BJ (cell line): ENCODE measurements around the gene HIVEP2. TPM values are rescaled to one million over a fixed set of nuclear protein-coding genes. Genes with fewer than 3 reads are reported as not detected.

Source experiments
- CTCF ChIA-PET: fragments of 350-600 bp; formaldehyde crosslinking; extraction: SDS; loops from one replicate; lab custom pipeline; 2021; ENCODE audit warnings: antibody characterized with exemption, inconsistent platforms; lab: Yijun Ruan, JAX
- POLR2A ChIA-PET: fragments of 300-600 bp; sonication (Branson Sonifier 250); formaldehyde crosslinking; extraction: SDS; loops from one replicate; lab custom pipeline; 2021; ENCODE audit warnings: antibody characterized with exemption; lab: Charles Lee
- DNase-seq: peaks from one replicate; pipeline ENCODE4 v3.0.0-alpha.2; 2011; ENCODE audit warnings: low read depth
- H3K27me3 ChIP-seq: 2 replicates; pipeline ENCODE4 v1.6.0; 2011; ENCODE audit warnings: low read length; ENCODE audit not compliant: control insufficient read depth, insufficient read depth
- H3K36me3 ChIP-seq: 2 replicates; pipeline ENCODE4 v1.5.1; 2011; ENCODE audit warnings: low read length; ENCODE audit not compliant: control insufficient read depth, insufficient read depth
- H3K4me3 ChIP-seq: 2 replicates; pipeline ENCODE4 v1.5.1; 2011; ENCODE audit warnings: low read depth, mild to moderate bottlenecking, control low read depth, low read length
- polyA plus RNA-seq: library from polyadenylated mRNA; depleted of rRNA; stranded (reverse); fragments of >200 nt; gene quantifications from 2 replicates; pipeline ENCODE4 v1.2.3, GENCODE V29; 2011
- TF ChIP-seq, protein P1 (sequence below): IDR thresholded peaks from 2 replicates; pipeline ENCODE4 v1.5.1; 2011; ENCODE audit warnings: low read depth, mild to moderate bottlenecking, control low read depth, inconsistent platforms, low read length, moderate library complexity; ENCODE audit not compliant: insufficient read depth

HIVEP2 gene
- polyA plus RNA-seq, 1 experiment, result 3.7 TPM

DNA sequence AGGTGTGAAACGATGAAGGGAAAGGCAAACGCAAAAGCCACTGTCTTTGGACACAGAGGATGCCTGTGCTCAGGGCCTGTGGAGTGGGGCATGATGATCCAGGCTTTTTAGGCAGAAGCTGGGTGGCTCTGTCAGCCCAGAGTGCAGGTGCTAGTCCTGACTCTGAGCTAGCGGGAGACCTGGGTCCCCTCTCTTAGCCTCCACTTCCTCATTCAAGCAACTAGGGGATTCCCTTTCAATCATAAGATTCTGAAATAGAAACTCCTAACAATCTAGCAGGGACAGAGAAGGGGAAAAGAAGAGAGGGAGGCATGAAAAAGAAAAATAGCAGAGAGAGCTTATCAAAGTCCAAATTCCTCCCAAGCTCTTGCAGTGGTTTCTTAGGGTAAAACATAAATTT lies 7.6 kb upstream of the HIVEP2 start:
- TF ChIP-seq, protein P1, sequence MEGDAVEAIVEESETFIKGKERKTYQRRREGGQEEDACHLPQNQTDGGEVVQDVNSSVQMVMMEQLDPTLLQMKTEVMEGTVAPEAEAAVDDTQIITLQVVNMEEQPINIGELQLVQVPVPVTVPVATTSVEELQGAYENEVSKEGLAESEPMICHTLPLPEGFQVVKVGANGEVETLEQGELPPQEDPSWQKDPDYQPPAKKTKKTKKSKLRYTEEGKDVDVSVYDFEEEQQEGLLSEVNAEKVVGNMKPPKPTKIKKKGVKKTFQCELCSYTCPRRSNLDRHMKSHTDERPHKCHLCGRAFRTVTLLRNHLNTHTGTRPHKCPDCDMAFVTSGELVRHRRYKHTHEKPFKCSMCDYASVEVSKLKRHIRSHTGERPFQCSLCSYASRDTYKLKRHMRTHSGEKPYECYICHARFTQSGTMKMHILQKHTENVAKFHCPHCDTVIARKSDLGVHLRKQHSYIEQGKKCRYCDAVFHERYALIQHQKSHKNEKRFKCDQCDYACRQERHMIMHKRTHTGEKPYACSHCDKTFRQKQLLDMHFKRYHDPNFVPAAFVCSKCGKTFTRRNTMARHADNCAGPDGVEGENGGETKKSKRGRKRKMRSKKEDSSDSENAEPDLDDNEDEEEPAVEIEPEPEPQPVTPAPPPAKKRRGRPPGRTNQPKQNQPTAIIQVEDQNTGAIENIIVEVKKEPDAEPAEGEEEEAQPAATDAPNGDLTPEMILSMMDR, result no peak
- no peaks in the 10 kb centered on the region for H3K36me3 ChIP-seq
- POLR2A ChIA-PET, result no interaction called here
- no peak for DNase-seq
- CTCF ChIA-PET, result interaction anchor here (1.0 kb wide), 1 partner anchor 13 kb away, joined by 3 read pairs; no protein-coding TSS in a partner anchor
- no peaks in the 10 kb centered on the region for H3K27me3 ChIP-seq
- H3K4me3 ChIP-seq, result no peak overlapping the region

DNA sequence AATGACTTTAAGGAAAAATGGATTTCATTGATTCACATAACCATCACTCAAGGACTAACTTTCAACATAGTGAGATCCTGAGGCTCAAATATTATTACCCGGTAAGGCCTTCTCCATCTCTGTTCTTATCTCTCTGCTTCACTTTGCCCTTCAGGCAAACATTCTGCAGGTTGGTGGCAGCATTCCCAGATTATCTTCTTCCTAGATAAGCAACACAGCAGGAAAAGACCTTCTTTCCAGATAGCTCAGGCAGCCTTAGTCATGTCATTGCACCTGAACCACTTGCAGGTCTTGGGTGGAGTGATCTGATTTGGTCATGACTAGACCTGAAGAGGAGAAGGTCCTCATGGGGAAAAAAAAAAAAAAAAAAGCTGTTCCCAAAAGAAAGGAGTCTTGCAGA lies 5.3 kb upstream of the HIVEP2 start:
- ChIA-PET CTCF (interaction anchor here (0.6 kb wide), 1 partner anchor 108 kb away, joined by 5 read pairs; no protein-coding TSS in a partner anchor), POLR2A (no interaction called here)
- TF ChIP-seq, protein P1, result no peak
- Histone ChIP-seq H3K27me3 (no peaks in the 10 kb centered on the region), H3K36me3 (no peaks in the 10 kb centered on the region), H3K4me3 (no peak overlapping the region)
- no peak for DNase-seq

DNA sequence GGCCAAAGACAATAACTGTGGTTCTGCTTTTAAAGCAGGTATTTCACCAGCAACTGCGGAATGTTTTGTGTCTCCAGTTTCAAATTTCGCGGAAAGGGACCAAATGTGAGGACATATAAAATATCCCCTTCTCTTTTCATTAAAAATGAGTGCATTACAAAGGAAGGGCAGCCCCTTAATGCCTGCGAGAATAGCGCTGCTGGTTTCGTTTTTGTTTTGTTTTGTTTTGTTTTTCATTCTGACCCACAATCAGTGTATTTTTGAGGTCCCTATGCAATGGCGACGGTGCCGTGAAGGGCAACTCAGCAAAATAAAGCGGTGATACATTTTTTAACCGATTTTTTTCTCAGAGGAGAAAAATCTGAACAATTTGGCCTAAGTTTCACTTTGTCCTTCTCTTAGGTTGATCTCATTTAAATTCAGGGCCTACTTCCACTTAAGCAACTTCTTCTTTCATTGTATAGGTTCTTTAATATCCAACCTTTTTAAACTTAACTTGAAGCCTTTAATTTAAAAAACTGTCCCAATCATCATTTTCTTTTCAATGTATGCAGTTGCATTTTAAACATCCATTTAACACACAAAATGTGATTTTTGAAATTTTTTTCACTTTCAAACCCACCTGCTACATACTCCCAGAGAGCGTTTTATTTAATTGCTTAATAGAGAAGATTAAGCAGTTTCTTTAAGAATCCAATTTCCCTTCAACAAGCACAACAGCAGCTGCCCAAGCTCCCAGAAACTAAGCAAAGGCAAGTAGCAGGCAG lies 2.9 kb upstream of the HIVEP2 start:
- Histone ChIP-seq H3K4me3 (peak overlapping the region; percentile 87), H3K27me3 (no peaks in the 10 kb centered on the region), H3K36me3 (no peaks in the 10 kb centered on the region)
- ChIA-PET POLR2A (no interaction called here), CTCF (interaction anchor here (0.6 to 1.7 kb wide), 3 partner anchors 15 to 479 kb away, joined by 3 to 6 read pairs (median 5); no protein-coding TSS in a partner anchor)
- TF ChIP-seq, protein P1, result no peak
- DNase-seq, result no peak

DNA sequence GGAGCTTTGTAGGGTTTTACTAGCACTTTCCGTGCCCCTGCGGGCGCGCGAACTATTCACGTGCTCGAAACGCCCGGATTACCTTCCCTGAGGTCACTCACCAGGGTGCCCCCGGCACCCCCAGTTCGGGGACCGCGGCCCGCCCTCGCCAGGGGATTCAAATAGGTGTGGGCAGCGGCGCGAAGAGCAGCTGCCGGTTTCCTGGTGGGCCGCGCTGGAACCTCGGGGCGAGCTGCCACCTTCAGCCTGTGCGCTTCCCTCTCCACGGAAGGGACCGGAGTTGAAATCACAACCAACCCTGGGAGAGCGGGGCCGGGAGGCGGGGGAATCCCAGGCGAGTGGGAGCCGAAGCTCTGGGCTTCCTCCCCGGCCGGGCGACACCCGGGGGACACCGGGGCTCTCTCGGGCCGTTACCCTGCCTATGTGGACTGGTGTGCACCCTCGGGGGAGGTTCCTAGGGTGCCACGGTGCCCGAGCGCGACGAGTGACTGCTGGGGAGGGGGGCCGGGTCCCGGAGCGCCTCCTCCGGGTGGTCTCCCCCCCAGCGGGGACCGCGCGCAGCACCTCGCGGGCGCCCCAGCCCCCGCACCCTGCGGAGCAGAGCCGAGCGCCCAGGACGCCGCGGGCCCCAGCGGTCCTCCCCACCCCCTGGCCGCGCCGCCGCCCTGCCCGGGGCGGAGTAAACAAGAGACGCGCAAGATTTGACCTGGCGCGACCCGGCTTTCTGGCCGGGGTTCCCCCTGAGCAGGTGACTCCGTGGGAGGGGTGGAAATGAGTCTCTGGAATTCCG lies 2.1 kb upstream of the HIVEP2 start:
- Histone ChIP-seq H3K4me3 (peak overlapping the region; percentile 87), H3K27me3 (no peaks in the 10 kb centered on the region), H3K36me3 (no peaks in the 10 kb centered on the region)
- CTCF ChIA-PET, result interaction anchor here (0.8 to 1.3 kb wide), 3 partner anchors 251 to 267 kb away, joined by 3 to 6 read pairs (median 4); no protein-coding TSS in a partner anchor
- POLR2A ChIA-PET, result interaction anchor here (0.6 kb wide), 1 partner anchor 100 kb away, joined by 9 read pairs; no protein-coding TSS in a partner anchor
- TF ChIP-seq, protein P1, result no peak
- no peak for DNase-seq
